HG03460 (cell line): Measurements from ENCODE around the gene AEBP2.

ENCODE experiments used
- ATAC-seq: cut with Tn5 transposase; IDR thresholded peaks from one replicate; pipeline ENCODE4 v1.9.1; 2021; ENCODE audit not compliant: unreplicated experiment

Gene AEBP2

DNA sequence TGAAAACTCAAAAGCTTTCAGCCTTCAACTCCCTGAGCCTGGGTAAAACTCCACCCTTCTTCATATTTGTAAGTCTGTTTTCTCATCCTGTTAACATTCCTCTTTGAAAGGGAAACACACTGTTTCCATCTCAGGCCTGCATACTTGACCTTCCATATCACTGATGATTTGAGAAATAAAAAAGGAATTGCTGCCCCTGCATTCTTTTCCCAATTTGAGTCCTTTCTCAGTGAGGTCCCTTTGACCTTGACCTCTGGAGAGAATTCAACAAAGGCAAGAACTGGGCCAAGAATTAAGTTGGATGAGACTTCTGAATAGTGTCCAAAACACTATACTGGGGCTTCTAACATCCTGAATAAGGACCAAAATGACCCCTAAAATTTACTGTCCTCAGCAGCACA lies 108.0 kb downstream of the AEBP2 start:
- ATAC-seq, result no peak

DNA sequence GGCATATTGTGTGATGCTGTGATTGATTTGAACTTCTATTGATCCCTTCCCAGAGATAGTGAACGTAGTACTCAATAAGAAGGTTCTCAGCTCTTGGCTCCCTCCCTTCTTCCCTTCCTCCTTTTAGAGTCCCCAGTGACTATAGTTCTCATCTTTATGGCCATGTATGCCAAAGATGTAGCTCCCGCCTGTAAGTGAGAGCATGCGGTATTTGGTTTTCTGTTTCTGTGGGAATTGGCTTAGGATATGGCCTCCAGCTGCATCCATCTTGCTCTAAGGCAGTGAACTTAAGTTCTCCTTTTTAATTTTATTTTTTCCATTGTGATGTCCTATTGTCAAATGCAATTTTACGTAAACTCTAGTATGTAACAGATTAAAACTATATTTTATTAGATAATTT lies 109.5 kb downstream of the AEBP2 start:
- ATAC-seq, result no peak

DNA sequence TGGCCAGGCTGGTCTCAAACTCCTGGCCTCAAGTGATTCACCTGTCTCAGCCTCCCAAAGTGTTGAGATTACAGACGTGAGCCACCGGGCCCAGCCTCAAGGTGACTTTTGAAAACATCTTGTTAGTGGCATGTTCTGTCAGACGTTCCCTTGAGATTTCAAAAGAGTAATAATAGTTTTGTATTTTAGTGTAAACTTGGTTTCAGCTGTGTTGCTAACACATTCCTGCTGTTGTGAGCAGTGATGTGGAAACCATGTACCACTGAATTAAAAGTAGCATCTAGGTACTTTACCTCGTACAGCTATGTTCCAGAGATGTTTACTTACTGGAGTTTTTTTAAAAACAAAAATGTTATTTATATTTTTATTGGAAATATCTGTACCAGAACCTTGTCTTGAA lies 111.3 kb downstream of the AEBP2 start:
- ATAC-seq, result peak; percentile 73

DNA sequence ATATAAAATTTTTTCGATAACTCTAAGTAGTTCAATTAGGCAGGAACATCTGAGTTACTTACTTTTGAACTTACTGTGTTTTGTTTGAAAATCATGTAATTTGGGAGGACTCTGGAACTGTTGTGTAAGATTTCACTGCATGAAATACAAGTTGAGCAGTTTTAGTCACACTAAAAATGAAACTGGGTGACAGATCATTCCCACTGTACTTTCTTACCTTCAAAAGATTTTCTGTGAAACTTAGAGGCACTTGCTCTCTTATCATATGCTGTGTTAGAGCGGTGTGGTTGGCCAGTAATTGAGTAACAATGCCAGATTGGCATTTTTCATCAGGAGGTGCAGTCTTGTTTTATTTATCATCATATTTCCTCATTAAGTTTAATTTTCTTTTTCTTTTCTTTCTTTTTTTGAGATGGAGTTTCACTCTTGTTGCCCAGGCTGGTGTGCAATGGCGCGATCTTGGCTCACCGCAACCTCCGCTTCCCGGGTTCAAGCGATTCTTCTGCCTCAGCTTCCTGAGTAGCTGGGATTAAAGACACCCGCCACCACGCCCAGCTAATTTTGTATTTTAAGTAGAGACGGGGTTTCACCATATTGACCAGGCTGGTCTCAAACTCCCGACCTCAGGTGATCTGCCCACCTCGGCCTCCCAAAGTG lies 113.3 kb downstream of the AEBP2 start:
- peak; percentile 66 for ATAC-seq

DNA sequence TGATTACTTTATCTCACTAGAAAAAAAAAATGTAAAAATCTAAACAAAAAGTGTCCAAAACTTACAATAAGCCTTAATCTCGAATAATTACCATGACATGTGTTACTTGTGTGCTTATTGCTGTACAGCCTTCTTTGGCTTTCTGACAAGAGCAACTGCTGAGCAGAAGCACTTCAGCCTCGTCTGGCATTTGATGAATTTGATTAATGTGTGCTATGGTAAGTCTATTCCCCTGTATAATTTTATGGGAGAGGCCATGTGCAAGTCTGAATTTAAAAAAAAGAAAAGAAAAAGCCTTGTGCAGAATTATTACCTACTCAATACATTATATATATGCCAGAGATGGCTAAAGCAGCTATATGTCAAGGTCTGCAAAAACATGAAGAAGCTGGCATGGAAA lies 113.9 kb downstream of the AEBP2 start:
- no peak for ATAC-seq

GRCh38 chr12:19561411-19561961 lies 122.2 kb downstream of the AEBP2 start:
- no peak for ATAC-seq
